AG04450 (cell line): ENCODE measurements around the gene DCLK1. TPM values are rescaled to one million over a fixed set of nuclear protein-coding genes. Genes with fewer than 3 reads are reported as not detected.

Experiments
- CTCF ChIA-PET: fragments of 300-600, 350-600 bp; formaldehyde crosslinking; extraction: SDS; loops from one replicate; lab custom pipeline; 2022; ENCODE audit warnings: antibody characterized with exemption, inconsistent platforms; lab: Charles Lee
- POLR2A ChIA-PET: fragments of 350-600 bp; formaldehyde crosslinking; extraction: SDS; loops from one replicate; lab custom pipeline; 2021; ENCODE audit warnings: antibody characterized with exemption, inconsistent platforms; lab: Yijun Ruan, JAX
- DNase-seq: peaks from one replicate; pipeline ENCODE4 v3.0.0-alpha.2; 2011; ENCODE audit warnings: low read depth, low spot score
- H3K27ac ChIP-seq: one replicate; pipeline ENCODE4 v1.5.1; 2012; ENCODE audit warnings: low read depth, low read length, control low read depth
- H3K27me3 ChIP-seq: one replicate; pipeline ENCODE4 v1.6.0; 2012; ENCODE audit warnings: low read length; ENCODE audit not compliant: control insufficient read depth, insufficient read depth
- H3K4me3 ChIP-seq: 2 replicates; pipeline ENCODE4 v1.5.1; 2011; ENCODE audit warnings: mild to moderate bottlenecking, low read depth, low read length, control low read depth
- H3K9me3 ChIP-seq: 2 replicates; pipeline ENCODE4 v1.5.1; 2012; ENCODE audit warnings: low read length; ENCODE audit not compliant: control insufficient read depth, insufficient read depth
- CTCF ChIP-seq: IDR thresholded peaks from 2 replicates; pipeline ENCODE4 v1.5.1; 2011; ENCODE audit warnings: low read depth, low read length, control low read depth, inconsistent platforms
- polyA plus RNA-seq: library from polyadenylated mRNA; depleted of rRNA; stranded (reverse); fragments of >200 nt; gene quantifications from 2 replicates; pipeline ENCODE4 v1.2.3, GENCODE V29; 2011

Gene DCLK1
- polyA plus RNA-seq, 1 experiment, result not detected

GRCh38 chr13:35744144-35744543, 387.0 kb downstream of the DCLK1 start:
- H3K4me3 ChIP-seq, result no peak overlapping the region
- no peak for DNase-seq
- TF ChIP-seq CTCF, result no peak
- no peaks in the 10 kb centered on the region for H3K9me3 ChIP-seq
- no peaks in the 10 kb centered on the region for H3K27me3 ChIP-seq
- CTCF ChIA-PET, result interaction anchor here (0.6 to 1.0 kb wide), 2 partner anchors 113 to 170 kb away, joined by 3 to 4 read pairs; no protein-coding TSS in a partner anchor
- no peak overlapping the region for H3K27ac ChIP-seq
- POLR2A ChIA-PET, result no interaction called here

GRCh38 chr13:35743165-35743564, 388.0 kb downstream of the DCLK1 start:
- Histone ChIP-seq H3K9me3 (no peaks in the 10 kb centered on the region), H3K27me3 (no peaks in the 10 kb centered on the region), H3K4me3 (no peak overlapping the region), H3K27ac (no peak overlapping the region)
- TF ChIP-seq CTCF, result no peak
- ChIA-PET POLR2A (no interaction called here), CTCF (interaction anchor here (1.9 kb wide), 1 partner anchor 23 kb away, joined by 4 read pairs; no protein-coding TSS in a partner anchor)
- DNase-seq, result no peak

GRCh38 chr13:35741657-35742056, 389.5 kb downstream of the DCLK1 start:
- H3K4me3 ChIP-seq, result no peak overlapping the region
- H3K27me3 ChIP-seq, result no peaks in the 10 kb centered on the region
- ChIA-PET POLR2A (no interaction called here), CTCF (interaction anchor here (1.9 kb wide), 1 partner anchor 21 kb away, joined by 4 read pairs; no protein-coding TSS in a partner anchor)
- no peaks in the 10 kb centered on the region for H3K9me3 ChIP-seq
- no peak for TF ChIP-seq CTCF
- H3K27ac ChIP-seq, result no peak overlapping the region
- DNase-seq, result no peak

- H3K4me3 ChIP-seq, result no peak overlapping the region
- POLR2A ChIA-PET, result no interaction called here
- no peak overlapping the region for H3K27ac ChIP-seq
- no peaks in the 10 kb centered on the region for H3K27me3 ChIP-seq
- TF ChIP-seq CTCF, result no peak
- no peak for DNase-seq
- H3K9me3 ChIP-seq, result no peaks in the 10 kb centered on the region
- CTCF ChIA-PET, result no interaction called here
Measured at GRCh38 chr13:35736876-35737275, 394.3 kb downstream of the DCLK1 start.

- CTCF ChIA-PET, result no interaction called here
- Histone ChIP-seq H3K27me3 (peaks cover 2% of the 10 kb centered on the region), H3K27ac (no peak overlapping the region), H3K4me3 (no peak overlapping the region), H3K9me3 (no peaks in the 10 kb centered on the region)
- DNase-seq, result no peak
- POLR2A ChIA-PET, result no interaction called here
- no peak for TF ChIP-seq CTCF
Measured at GRCh38 chr13:35733827-35734226, 397.4 kb downstream of the DCLK1 start.
